AG09319 (cell line): ENCODE results near the gene VAV1.

ENCODE experiments used
- DNase-seq: peaks from one replicate; pipeline ENCODE4 v3.0.0-alpha.2; 2010; ENCODE audit warnings: low read depth; ENCODE audit errors: extremely low read depth
- CTCF ChIP-seq: IDR thresholded peaks from 2 replicates; pipeline ENCODE4 v1.5.1; 2011; ENCODE audit warnings: low read depth, mild to moderate bottlenecking, inconsistent platforms, low read length, moderate library complexity

VAV1 gene

GRCh38 chr19:6738787-6739389, 33.6 kb upstream of the VAV1 start:
- no peak for TF ChIP-seq CTCF
- DNase-seq, result no peak

GRCh38 chr19:6739390-6739882, 33.1 kb upstream of the VAV1 start, which contains the start of gene TRIP10:
Gene TRIP10, plus strand, starts transcription at chr19:6739680. Its CDS starts 82 bp downstream, at chr19:6739762.
- peak; percentile 39 for DNase-seq
- no peak for TF ChIP-seq CTCF

GRCh38 chr19:6739883-6740588, 32.5 kb upstream of the VAV1 start:
- DNase-seq, result no peak

GRCh38 chr19:6740589-6741343, 31.7 kb upstream of the VAV1 start:
- DNase-seq, result no peak
- no peak for TF ChIP-seq CTCF

More at GRCh38 chr19:6739883-6740588, 32.5 kb upstream of the VAV1 start:
- TF ChIP-seq CTCF, result no peak

- no peak for TF ChIP-seq CTCF
- no peak for DNase-seq
These were observed 29.4 kb upstream of the VAV1 start for GRCh38 chr19:6743066-6743465.

- no peak for TF ChIP-seq CTCF
These were observed 28.7 kb upstream of the VAV1 start for GRCh38 chr19:6743714-6744380.

More at GRCh38 chr19:6743714-6744380, 28.7 kb upstream of the VAV1 start:
- no peak for DNase-seq
